Activated CD4-positive, CD25-positive, alpha-beta regulatory T cell (primary cell): ENCODE data around the gene TNPO3.
"Not testable (repeated sequence)": the region's sequence is repeated elsewhere in the genome, so short reads cannot be mapped to it uniquely, and the experiment has no call there.

Experiments used
- DNase-seq, 4 experiments: peaks; one replicate each; lab custom pipeline; 2025; lab: John Stamatoyannopoulos, UW

Gene TNPO3

GRCh38 chr7:129069021-129069420, 14.1 kb upstream of the TNPO3 start:
- no peak for DNase-seq

- DNase-seq: no peak
These were observed 13.1 kb upstream of the TNPO3 start for GRCh38 chr7:129067943-129068548.

- not testable (repeated sequence) for DNase-seq
These were observed 12.2 kb upstream of the TNPO3 start for GRCh38 chr7:129067132-129067561.

- no peak for DNase-seq
These were observed 11.6 kb upstream of the TNPO3 start for GRCh38 chr7:129066290-129067131.

GRCh38 chr7:129055861-129056464, 1.1 kb upstream of the TNPO3 start:
- DNase-seq: no peak

GRCh38 chr7:129055294-129055816, 444 bp upstream of the TNPO3 start:
- no peak for DNase-seq

- DNase-seq: no peak
These were observed 923 bp downstream of the TNPO3 start for GRCh38 chr7:129053938-129054437.

- no peak for DNase-seq
These were observed 2.5 kb downstream of the TNPO3 start for GRCh38 chr7:129052441-129052840.

- not testable (repeated sequence) for DNase-seq
These were observed 3.5 kb downstream of the TNPO3 start for GRCh38 chr7:129051459-129051858.

GRCh38 chr7:129047761-129048160, 7.2 kb downstream of the TNPO3 start:
- no peak for DNase-seq

- no peak for DNase-seq
These were observed 9.2 kb downstream of the TNPO3 start for GRCh38 chr7:129045682-129046081.

GRCh38 chr7:129043012-129043411, 11.9 kb downstream of the TNPO3 start:
- DNase-seq: no peak

GRCh38 chr7:129041142-129042085, 13.5 kb downstream of the TNPO3 start:
- no peak for DNase-seq

GRCh38 chr7:129038468-129038867, 16.4 kb downstream of the TNPO3 start:
- DNase-seq: not testable (repeated sequence)

- DNase-seq: no peak
These were observed 17.3 kb downstream of the TNPO3 start for GRCh38 chr7:129037585-129037984.

- no peak for DNase-seq
These were observed 22.9 kb downstream of the TNPO3 start for GRCh38 chr7:129032017-129032416.

- DNase-seq: no peak
These were observed 24.5 kb downstream of the TNPO3 start for GRCh38 chr7:129030440-129030839.

GRCh38 chr7:129024125-129024524, 30.8 kb downstream of the TNPO3 start:
- DNase-seq: no peak

GRCh38 chr7:129021656-129022055, 33.3 kb downstream of the TNPO3 start:
- no peak for DNase-seq

GRCh38 chr7:129017933-129018538, 36.9 kb downstream of the TNPO3 start:
- no peak for DNase-seq

GRCh38 chr7:129017264-129017663, 37.6 kb downstream of the TNPO3 start:
- DNase-seq: no peak
